ENCODE measurements around the gene LRRC17. TPM values are rescaled to one million over a fixed set of nuclear protein-coding genes. Genes with fewer than 3 reads are reported as not detected.

LRRC17 gene
- total RNA-seq, 1 experiment from 2014 or later, result 0.42 TPM

GRCh38 chr7:102988088-102988487, 75.3 kb downstream of the LRRC17 start:
- no peak overlapping the region for H3K4me3 Mint-ChIP-seq (ENCODE audit: low read depth, unreplicated experiment)
- H3K27me3 Mint-ChIP-seq (ENCODE audit: unreplicated experiment), result no peaks in the 10 kb centered on the region
- H3K36me3 Mint-ChIP-seq (ENCODE audit: insufficient read depth, unreplicated experiment), result no peaks in the 10 kb centered on the region
- H3K4me1 Mint-ChIP-seq (ENCODE audit: low read depth, unreplicated experiment), result peaks cover 14% of the 10 kb centered on the region
- peaks cover 7% of the 10 kb centered on the region for H3K9me3 Mint-ChIP-seq (ENCODE audit: low read depth, unreplicated experiment)
- CTCF ChIA-PET, result no interaction called here
- no peak for DNase-seq
- TF ChIP-seq CTCF (IDR thresholded peaks at IDR 0.05; ENCODE audit: unreplicated experiment), result no peak
- BruUV-seq (replicated peaks), result no TSS peak
- peak overlapping the region; percentile 59 for H3K27ac Mint-ChIP-seq (ENCODE audit: unreplicated experiment)
- intact Hi-C loops (cut with micrococcal nuclease; ENCODE audit: unreplicated experiment), result no loop called here

DNA sequence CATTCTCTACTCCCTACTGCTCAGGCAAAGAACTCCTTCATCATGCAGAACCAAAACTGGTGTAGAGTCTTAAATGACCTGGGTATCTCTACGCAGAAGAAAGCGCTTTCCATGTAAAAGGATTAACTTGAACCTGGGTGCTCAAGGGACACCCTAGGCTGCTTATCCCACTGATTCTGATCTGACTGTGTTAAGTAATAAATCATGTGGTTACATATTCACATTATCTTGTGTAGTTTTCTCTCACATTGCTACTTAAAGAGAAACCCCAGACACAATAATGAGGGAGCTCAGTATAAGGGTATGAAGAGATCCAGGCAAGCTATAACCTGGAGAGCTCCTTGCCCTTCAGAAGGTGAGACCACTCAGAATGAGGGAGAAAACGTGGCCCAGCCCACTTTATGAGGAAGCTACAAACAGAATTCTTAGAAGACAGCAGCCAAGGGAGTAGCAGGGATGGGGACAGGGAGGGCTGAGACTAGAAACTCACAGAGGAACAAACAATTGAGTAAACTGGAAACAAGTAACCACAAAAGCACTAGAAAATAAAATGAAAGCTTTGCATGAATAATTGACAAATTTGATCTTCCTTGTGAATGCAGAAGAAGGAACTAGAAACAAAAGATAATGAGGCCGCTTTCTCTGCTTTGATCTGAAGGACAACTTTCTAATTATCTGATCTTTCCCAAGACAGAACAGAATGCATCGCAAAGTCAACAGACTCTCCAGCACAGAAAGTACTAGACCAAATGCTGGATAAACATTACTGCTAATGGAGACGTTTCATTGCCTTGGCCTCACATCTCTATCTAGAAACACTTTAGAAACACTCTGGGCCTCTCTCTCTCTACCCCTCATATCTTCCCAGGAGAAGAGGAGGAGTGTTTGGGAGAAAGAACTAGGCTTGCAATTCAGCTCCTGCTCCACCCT, 76.1 kb downstream of the LRRC17 start:
- Mint-ChIP-seq H3K9me3 (ENCODE audit: low read depth, unreplicated experiment) (peaks cover 7% of the 10 kb centered on the region), H3K27ac (ENCODE audit: unreplicated experiment) (no peak overlapping the region), H3K27me3 (ENCODE audit: unreplicated experiment) (no peaks in the 10 kb centered on the region), H3K36me3 (ENCODE audit: insufficient read depth, unreplicated experiment) (no peaks in the 10 kb centered on the region), H3K4me1 (ENCODE audit: low read depth, unreplicated experiment) (peaks cover 14% of the 10 kb centered on the region), H3K4me3 (ENCODE audit: low read depth, unreplicated experiment) (no peak overlapping the region)
- CTCF ChIA-PET, result no interaction called here
- BruUV-seq (replicated peaks), result no TSS peak
- intact Hi-C loops (cut with micrococcal nuclease; ENCODE audit: unreplicated experiment), result no loop called here
- DNase-seq, result no peak
- TF ChIP-seq CTCF (IDR thresholded peaks at IDR 0.05; ENCODE audit: unreplicated experiment), result no peak

- intact Hi-C loops (cut with micrococcal nuclease; ENCODE audit: unreplicated experiment), result loop anchor here (2.0 to 5.0 kb wide), 2 partner anchors 47 to 116 kb away; no protein-coding TSS in a partner anchor
- Mint-ChIP-seq H3K27ac (ENCODE audit: unreplicated experiment) (no peak overlapping the region), H3K4me1 (ENCODE audit: low read depth, unreplicated experiment) (peaks cover 14% of the 10 kb centered on the region), H3K4me3 (ENCODE audit: low read depth, unreplicated experiment) (no peak overlapping the region), H3K27me3 (ENCODE audit: unreplicated experiment) (no peaks in the 10 kb centered on the region), H3K9me3 (ENCODE audit: low read depth, unreplicated experiment) (peaks cover 7% of the 10 kb centered on the region), H3K36me3 (ENCODE audit: insufficient read depth, unreplicated experiment) (no peaks in the 10 kb centered on the region)
- TSS peak; percentile 45 for BruUV-seq (replicated peaks)
- no peak for DNase-seq
- no peak for TF ChIP-seq CTCF (IDR thresholded peaks at IDR 0.05; ENCODE audit: unreplicated experiment)
- CTCF ChIA-PET, result no interaction called here
Measured at GRCh38 chr7:102990642-102991041, 77.8 kb downstream of the LRRC17 start.

DNA sequence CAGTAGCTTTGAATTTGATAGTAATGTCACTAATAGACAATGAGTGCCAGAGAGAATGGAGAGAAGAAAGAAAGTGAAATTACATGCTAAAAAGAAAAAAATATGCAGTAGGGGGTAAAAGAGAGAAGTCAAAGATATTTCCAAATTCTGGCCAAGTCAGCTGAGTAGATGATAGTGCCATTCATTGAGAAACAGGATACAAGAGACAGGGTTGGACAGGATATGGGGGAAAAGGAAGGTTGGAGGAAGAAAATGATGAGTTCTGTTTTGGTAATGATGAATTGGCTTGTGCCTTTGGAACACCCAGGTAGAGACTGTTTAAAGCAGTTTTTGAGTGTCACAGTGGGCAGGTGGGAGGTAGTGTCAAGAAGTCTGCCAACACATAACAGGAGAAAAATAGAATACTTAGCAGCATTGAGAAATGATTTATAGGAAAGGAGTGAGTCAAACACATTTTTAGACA, 78.3 kb downstream of the LRRC17 start:
- H3K27me3 Mint-ChIP-seq (ENCODE audit: unreplicated experiment), result no peaks in the 10 kb centered on the region
- H3K9me3 Mint-ChIP-seq (ENCODE audit: low read depth, unreplicated experiment), result peaks cover 7% of the 10 kb centered on the region
- no peak for TF ChIP-seq CTCF (IDR thresholded peaks at IDR 0.05; ENCODE audit: unreplicated experiment)
- no peak overlapping the region for H3K4me3 Mint-ChIP-seq (ENCODE audit: low read depth, unreplicated experiment)
- H3K4me1 Mint-ChIP-seq (ENCODE audit: low read depth, unreplicated experiment), result peaks cover 14% of the 10 kb centered on the region
- no peaks in the 10 kb centered on the region for H3K36me3 Mint-ChIP-seq (ENCODE audit: insufficient read depth, unreplicated experiment)
- CTCF ChIA-PET, result no interaction called here
- H3K27ac Mint-ChIP-seq (ENCODE audit: unreplicated experiment), result no peak overlapping the region
- BruUV-seq (replicated peaks), result no TSS peak
- intact Hi-C loops (cut with micrococcal nuclease; ENCODE audit: unreplicated experiment), result loop anchor here (2.0 to 5.0 kb wide), 2 partner anchors 46 to 116 kb away; no protein-coding TSS in a partner anchor
- DNase-seq, result no peak
